DOHH2 (cell line): ENCODE data around the gene FIBCD1.

ENCODE experiments used
- CTCF ChIP-seq: fragments of 200-600 bp; sonication (generic); IDR thresholded peaks from one replicate; pipeline ENCODE4 v1.5.1; 2014; ENCODE audit warnings: antibody characterized with exemption, mild to moderate bottlenecking, low read depth, low read length; ENCODE audit not compliant: poor library complexity, severe bottlenecking
- EZH2phosphoT487 ChIP-seq: fragments of 200-600 bp; sonication (generic); IDR thresholded peaks from 2 replicates; pipeline ENCODE4 v1.6.1; 2017; ENCODE audit warnings: borderline replicate concordance, mild to moderate bottlenecking, antibody characterized with exemption, low read length, moderate library complexity, mixed read lengths

- no peak for TF ChIP-seq CTCF
- TF ChIP-seq EZH2phosphoT487: no peak
These were observed 20.8 kb downstream of the FIBCD1 start for GRCh38 chr9:130918101-130918825.
